Measurements from ENCODE around the gene SP140. TPM values are rescaled to one million over a fixed set of nuclear protein-coding genes. Genes with fewer than 3 reads are reported as not detected.

SP140 gene
- total RNA-seq, 1 experiment from 2014 or later, result 2.6 TPM

DNA sequence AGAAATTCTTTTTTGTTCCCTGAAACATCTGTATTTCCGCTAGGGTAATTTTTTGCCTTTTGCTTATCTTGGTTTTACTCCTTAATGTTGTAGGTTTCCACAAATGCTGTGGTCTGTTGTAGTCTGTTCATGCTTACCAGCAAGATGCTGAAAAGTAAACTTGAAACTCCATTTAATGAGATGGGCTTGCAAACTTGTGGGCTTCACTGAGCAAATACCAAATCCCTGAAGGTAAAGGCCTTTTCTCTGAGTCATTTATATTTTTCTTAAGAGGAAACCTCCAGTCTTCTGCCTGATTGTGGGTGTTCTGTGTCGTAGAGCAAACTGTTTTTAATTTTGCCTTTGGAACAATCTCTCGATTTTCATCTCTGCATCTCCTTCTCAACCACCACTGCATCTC, 9.3 kb downstream of the SP140 start:
- no peak overlapping the region for H3K4me3 ChIP-seq (replicated peaks in 1 of 2; ENCODE audit: low read depth in 1 of 2, low read length in 2 of 2)
- H3K79me2 ChIP-seq (ENCODE audit: insufficient read depth, low read length), result no peaks in the 10 kb centered on the region
- H3K36me3 ChIP-seq (ENCODE audit: control insufficient read depth in 1 of 2, insufficient read depth in 2 of 2, low read length in 2 of 2), result no peaks in the 10 kb centered on the region
- no peak overlapping the region for H3K4me2 ChIP-seq (ENCODE audit: low read length)
- no peak overlapping the region for H3K9ac ChIP-seq (ENCODE audit: low read length)
- TF ChIP-seq, protein P1, sequence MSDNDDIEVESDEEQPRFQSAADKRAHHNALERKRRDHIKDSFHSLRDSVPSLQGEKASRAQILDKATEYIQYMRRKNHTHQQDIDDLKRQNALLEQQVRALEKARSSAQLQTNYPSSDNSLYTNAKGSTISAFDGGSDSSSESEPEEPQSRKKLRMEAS (IDR thresholded peaks at IDR 0.05), result no peak
- TF ChIP-seq SRF (IDR thresholded peaks at IDR 0.05; ENCODE audit: low read depth) (no peak), CBX3 (IDR thresholded peaks at IDR 0.05; ENCODE audit: low read depth) (no peak)
- ChIA-PET CTCF (no interaction called here), POLR2A (no interaction called here), RAD21 (ENCODE audit: low non-redundant PET in 1 of 2, low total read pairs in 2 of 2, uncharacterized antibody in 2 of 2, unreplicated experiment in 2 of 2) (no interaction called here)
- no peaks in the 10 kb centered on the region for H3K9me3 ChIP-seq (ENCODE audit: control insufficient read depth in 1 of 2, insufficient read depth in 1 of 2, low read depth in 1 of 2, low read length in 2 of 2)
- DNase-seq (ENCODE audit: low read depth, low spot score) (no peak), ATAC-seq (no peak)
- no peak overlapping the region for H2AFZ ChIP-seq (ENCODE audit: low read depth, low read length, poor library complexity, severe bottlenecking)
- intact Hi-C loops (cut with micrococcal nuclease), result no loop called here
- H4K20me1 ChIP-seq (ENCODE audit: insufficient read depth), result no peaks in the 10 kb centered on the region
- no peak overlapping the region for H3K27ac ChIP-seq (ENCODE audit: low read depth, low read length)
- no peaks in the 10 kb centered on the region for H3K9me2 ChIP-seq (ENCODE audit: insufficient read depth)
- peaks cover 0 to 6% of the 10 kb centered on the region in 2 experiments; a peak in 1 of 4 replicates for H3K4me1 ChIP-seq (ENCODE audit: control insufficient read depth in 1 of 2, insufficient read depth in 2 of 2, low read length in 2 of 2)
- no peaks in the 10 kb centered on the region for H3K27me3 ChIP-seq (ENCODE audit: insufficient read depth, low read length)
- no TSS peak for BruUV-seq (replicated peaks)

DNA sequence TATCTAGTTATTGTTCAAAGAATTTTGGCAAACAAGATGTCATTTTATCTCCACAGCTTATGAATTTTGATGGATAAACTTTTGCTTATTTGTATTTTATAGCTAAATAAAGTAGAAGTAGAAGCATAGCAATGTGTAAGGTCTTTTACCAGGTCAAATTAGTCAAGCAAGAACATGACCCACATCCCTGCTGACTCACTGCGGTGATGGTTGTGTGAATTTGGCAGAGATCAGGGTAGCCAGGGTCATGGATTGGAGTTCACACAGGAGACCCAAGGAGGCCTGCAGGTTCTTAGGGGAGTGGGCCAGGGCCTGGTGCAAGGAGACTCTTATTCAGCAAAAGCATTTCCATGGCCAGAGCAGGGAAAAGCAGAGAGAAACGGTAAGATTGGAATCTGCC, 18.7 kb downstream of the SP140 start:
- DNase-seq (ENCODE audit: low read depth, low spot score) (no peak), ATAC-seq (no peak)
- Histone ChIP-seq H3K27me3 (ENCODE audit: insufficient read depth, low read length) (peaks cover 5% of the 10 kb centered on the region), H3K36me3 (ENCODE audit: control insufficient read depth in 1 of 2, insufficient read depth in 2 of 2, low read length in 2 of 2) (no peaks in the 10 kb centered on the region), H3K4me2 (ENCODE audit: low read length) (no peak overlapping the region), H4K20me1 (ENCODE audit: insufficient read depth) (no peaks in the 10 kb centered on the region), H3K79me2 (ENCODE audit: insufficient read depth, low read length) (no peaks in the 10 kb centered on the region), H3K9ac (ENCODE audit: low read length) (no peak overlapping the region), H2AFZ (ENCODE audit: low read depth, low read length, poor library complexity, severe bottlenecking) (no peak overlapping the region), H3K9me3 (ENCODE audit: control insufficient read depth in 1 of 2, insufficient read depth in 1 of 2, low read depth in 1 of 2, low read length in 2 of 2) (no peaks in the 10 kb centered on the region), H3K4me3 (replicated peaks in 1 of 2; ENCODE audit: low read depth in 1 of 2, low read length in 2 of 2) (no peak overlapping the region), H3K27ac (ENCODE audit: low read depth, low read length) (no peak overlapping the region), H3K4me1 (ENCODE audit: control insufficient read depth in 1 of 2, insufficient read depth in 2 of 2, low read length in 2 of 2) (no peaks in the 10 kb centered on the region), H3K9me2 (ENCODE audit: insufficient read depth) (no peaks in the 10 kb centered on the region)
- ChIA-PET RAD21 (ENCODE audit: low non-redundant PET in 1 of 2, low total read pairs in 2 of 2, uncharacterized antibody in 2 of 2, unreplicated experiment in 2 of 2) (no interaction called here), POLR2A (no interaction called here), CTCF (no interaction called here)
- BruUV-seq (replicated peaks), result no TSS peak
- TF ChIP-seq EZH2phosphoT487 (IDR thresholded peaks at IDR 0.05; ENCODE audit: borderline replicate concordance) (no peak), POLR2A (IDR thresholded peaks at IDR 0.05; ENCODE audit: borderline replicate concordance, extremely low read depth, insufficient read depth, insufficient read length) (no peak)
- TF ChIP-seq, protein P2, sequence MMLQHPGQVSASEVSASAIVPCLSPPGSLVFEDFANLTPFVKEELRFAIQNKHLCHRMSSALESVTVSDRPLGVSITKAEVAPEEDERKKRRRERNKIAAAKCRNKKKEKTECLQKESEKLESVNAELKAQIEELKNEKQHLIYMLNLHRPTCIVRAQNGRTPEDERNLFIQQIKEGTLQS (IDR thresholded peaks at IDR 0.05), result no peak
- intact Hi-C loops (cut with micrococcal nuclease), result no loop called here
